Endothelial cell of umbilical vein (primary cell): ENCODE data around the gene IPPK. TPM values are rescaled to one million over a fixed set of nuclear protein-coding genes. Genes with fewer than 3 reads are reported as not detected.

ENCODE experiments used
- BruUV-seq: library from RNA; stranded (reverse); fragments of 400-500 nt; replicated peaks from 2 replicates; lab custom pipeline; 2021; lab: Mats Ljungman, UMichigan
- CTCF ChIA-PET: fragments of 300-600, 350-600 bp; sonication (Branson Sonifier 250); formaldehyde crosslinking; loops from one replicate; lab custom pipeline; 2021; ENCODE audit warnings: antibody characterized with exemption, inconsistent platforms; lab: Charles Lee
- POLR2A ChIA-PET: fragments of 300-600, 350-600 bp; sonication (Branson Sonifier 250); formaldehyde crosslinking; loops from one replicate; lab custom pipeline; 2021; ENCODE audit warnings: antibody characterized with exemption, inconsistent platforms; lab: Charles Lee
- DNase-seq: peaks from one replicate; pipeline ENCODE4 v3.0.0-alpha.2; 2011; ENCODE audit warnings: low read depth, low spot score
- FAIRE-seq: peaks from 2 replicates; lab custom pipeline; 2011; peaks lifted over from hg19 to GRCh38; lab: Jason Lieb, UNC
- H2AFZ ChIP-seq: 2 replicates; pipeline ENCODE4 v1.6.0; 2012; ENCODE audit warnings: low read depth, low read length, control low read depth, inconsistent platforms
- H3K27ac ChIP-seq: 2 replicates; pipeline ENCODE4 v1.5.1; 2011; ENCODE audit warnings: low read depth, mild to moderate bottlenecking, control low read depth, low read length, moderate library complexity; ENCODE audit not compliant: insufficient read depth
- H3K27me3 ChIP-seq, 2 experiments: 2 replicates each; pipeline versions ENCODE4 v1.6.0 to v1.6.1; 2011; ENCODE audit warnings: low read length in 2 of 2, mixed read lengths in 1 of 2; ENCODE audit not compliant: control insufficient read depth in 2 of 2, insufficient read depth in 2 of 2
- H3K36me3 ChIP-seq, 2 experiments: 2 replicates in 1 of 2; 3 replicates in 1 of 2; pipeline ENCODE4 v1.5.1; 2011; ENCODE audit warnings: low read length in 2 of 2, mild to moderate bottlenecking in 1 of 2, moderate library complexity in 1 of 2; ENCODE audit not compliant: control insufficient read depth in 2 of 2, insufficient read depth in 2 of 2; ENCODE audit errors: extremely low read depth in 1 of 2
- H3K4me1 ChIP-seq: 3 replicates; pipeline ENCODE4 v1.5.1; 2011; ENCODE audit warnings: mild to moderate bottlenecking, low read length; ENCODE audit not compliant: control insufficient read depth, insufficient read depth; ENCODE audit errors: extremely low read depth
- H3K4me2 ChIP-seq: 2 replicates; pipeline ENCODE4 v1.6.1; 2011; ENCODE audit warnings: low read length, control low read depth, mixed read lengths; ENCODE audit not compliant: insufficient read depth
- H3K4me3 ChIP-seq, 3 experiments: fragments of 200-600 bp in 1 of 3; sonication (generic), shearing (Covaris generic) in 1 of 3; replicated peaks in 1 of 3; 2 replicates each; pipeline ENCODE4 v1.5.1; 2011 to 2016; ENCODE audit warnings: control low read depth in 3 of 3, low read length in 3 of 3, mild to moderate bottlenecking in 2 of 3, inconsistent platforms in 1 of 3, low read depth in 1 of 3, moderate library complexity in 1 of 3; ENCODE audit not compliant: insufficient read depth in 1 of 3
- H3K79me2 ChIP-seq: 2 replicates; pipeline ENCODE4 v1.6.0; 2012; ENCODE audit warnings: low read length, inconsistent platforms; ENCODE audit not compliant: control insufficient read depth, insufficient read depth
- H3K9ac ChIP-seq: replicated peaks from 2 replicates; pipeline ENCODE3; 2011; ENCODE audit warnings: low read length, control low read depth; ENCODE audit not compliant: insufficient read depth; ENCODE audit errors: extremely low read depth
- H3K9me1 ChIP-seq: replicated peaks from 3 replicates; pipeline ENCODE4 v1.6.0; 2011; ENCODE audit warnings: mild to moderate bottlenecking, low read length; ENCODE audit not compliant: control insufficient read depth, insufficient read depth; ENCODE audit errors: extremely low read depth
- H3K9me3 ChIP-seq: replicated peaks from 2 replicates; pipeline ENCODE4 v1.5.1; 2012; ENCODE audit warnings: low read length, inconsistent platforms; ENCODE audit not compliant: control insufficient read depth, insufficient read depth
- H4K20me1 ChIP-seq: replicated peaks from 2 replicates; pipeline ENCODE3; 2011; ENCODE audit warnings: mild to moderate bottlenecking, low read length; ENCODE audit not compliant: control insufficient read depth, insufficient read depth; ENCODE audit errors: extremely low read depth
- EZH2 ChIP-seq: IDR thresholded peaks from 2 replicates; pipeline ENCODE4 v1.6.1; 2012; ENCODE audit warnings: borderline replicate concordance, low read depth, mild to moderate bottlenecking, moderate library complexity, low read length, inconsistent platforms; ENCODE audit not compliant: severe bottlenecking
- FOS ChIP-seq: IDR thresholded peaks from 2 replicates; pipeline ENCODE4 v1.6.1; 2011; ENCODE audit warnings: mild to moderate bottlenecking, low read length, moderate library complexity, borderline replicate concordance; ENCODE audit not compliant: insufficient read depth
- GATA2 ChIP-seq: IDR thresholded peaks from 2 replicates; pipeline ENCODE4 v1.7.0; 2011; ENCODE audit warnings: low read depth, mild to moderate bottlenecking, moderate library complexity, mixed read lengths, low read length; ENCODE audit not compliant: insufficient read length, insufficient read depth
- JUN ChIP-seq: IDR thresholded peaks from 2 replicates; pipeline ENCODE4 v1.6.1; 2011; ENCODE audit warnings: borderline replicate concordance, low read depth; ENCODE audit not compliant: insufficient read length, insufficient read depth
- MYC ChIP-seq: IDR thresholded peaks from one replicate; pipeline ENCODE4 v1.6.1; 2011; ENCODE audit warnings: mild to moderate bottlenecking, low read depth, low read length
- POLR2A ChIP-seq: IDR thresholded peaks from 2 replicates; pipeline ENCODE4 v1.6.1; 2012; ENCODE audit warnings: low read depth, mild to moderate bottlenecking, control low read depth, low read length
- POLR2AphosphoS5 ChIP-seq: IDR thresholded peaks from 2 replicates; pipeline ENCODE4 v1.6.1; 2012; ENCODE audit warnings: low read depth, mild to moderate bottlenecking, control low read depth, low read length, moderate library complexity; ENCODE audit not compliant: insufficient read depth
- dilution Hi-C: fragments of 300-500 bp; cut with MboI; formaldehyde crosslinking; loops from one replicate; pipeline ENCODE4 v1.15.0; 2019; ENCODE audit warnings: low sequenced_read_pairs; ENCODE audit not compliant: extremely low pct_ligation_motif_present
- intact Hi-C: fragments of 100-400 bp; cut with micrococcal nuclease; formaldehyde crosslinking; loops from one replicate; pipeline ENCODE4 v1.10.0; 2022
- polyA plus RNA-seq, 4 experiments: library from polyadenylated mRNA; depleted of rRNA in 3 of 4; stranded (reverse) in 3 of 4; unstranded in 1 of 4; fragments of >200 nt; gene quantifications; 2 replicates each; pipeline versions ENCODE4 v1.2.1 to v1.2.3, GENCODE V29; 2011 to 2012; ENCODE audit warnings: missing spikeins in 1 of 4
- total RNA-seq: library from RNA; stranded (reverse); gene quantifications from 2 replicates; pipeline ENCODE4 v1.2.3, GENCODE V29; 2021
- TF ChIP-seq, protein P1 (sequence below): IDR thresholded peaks from 2 replicates; pipeline ENCODE4 v1.6.1; 2011; ENCODE audit not compliant: insufficient read depth, insufficient read length
- TF ChIP-seq, protein P2 (sequence below), 2 donors: IDR thresholded peaks; 1 replicate in 1 of 2; 2 replicates in 1 of 2; pipeline ENCODE4 v1.5.1; 2011; ENCODE audit warnings: low read length in 2 of 2, mild to moderate bottlenecking in 2 of 2, moderate library complexity in 2 of 2, control low read depth in 1 of 2, inconsistent platforms in 1 of 2, low read depth in 1 of 2; ENCODE audit not compliant: insufficient read depth in 1 of 2; ENCODE audit errors: extremely low read depth in 1 of 2

The IPPK gene
- total and polyA plus RNA-seq, 2 donors (not counting 3 experiments of a cell fraction or from before 2014, with no cell fraction given) = 14.0 to 28.0 TPM

DNA sequence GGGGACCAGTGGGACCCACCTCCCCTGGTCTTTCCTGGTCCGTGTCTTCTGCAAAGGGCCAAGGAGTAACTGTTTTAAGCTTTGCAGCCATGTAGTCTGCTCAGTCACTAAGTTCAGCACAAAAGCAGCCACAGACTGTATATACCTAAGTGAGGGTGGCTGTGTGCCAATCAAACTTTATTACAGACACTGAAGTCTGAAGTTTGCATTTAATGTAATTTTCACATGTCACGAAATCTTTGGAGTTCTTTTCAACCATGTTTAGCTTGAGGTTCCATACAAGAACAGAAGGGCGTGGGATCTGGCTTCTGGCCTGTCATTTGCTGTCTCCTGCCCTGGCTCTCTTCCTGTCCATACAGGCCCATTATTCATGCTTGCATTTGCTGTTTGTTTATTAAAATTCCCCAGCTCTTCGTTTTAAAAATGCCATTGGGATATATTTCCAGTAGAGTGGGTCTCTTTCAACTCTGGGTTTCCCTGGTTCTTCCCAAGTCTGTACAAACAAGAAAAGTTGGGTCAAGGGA is 69.9 kb downstream of the IPPK start:
- Histone ChIP-seq H3K9me1 (no peaks in the 10 kb centered on the region), H3K27ac (no peak overlapping the region), H4K20me1 (no peaks in the 10 kb centered on the region), H3K27me3 (no peaks in the 10 kb centered on the region), H3K4me3 (no peak overlapping the region), H3K4me1 (no peaks in the 10 kb centered on the region), H3K9me3 (no peaks in the 10 kb centered on the region), H3K36me3 (no peaks in the 10 kb centered on the region), H3K4me2 (no peak overlapping the region), H3K9ac (no peak overlapping the region), H2AFZ (no peak overlapping the region), H3K79me2 (no peaks in the 10 kb centered on the region)
- dilution Hi-C loops (no loop called here), intact Hi-C loops (no loop called here)
- ChIA-PET CTCF (interaction anchor here (0.8 to 1.0 kb wide), 4 partner anchors 10 to 43 kb away, joined by 3 to 4 read pairs (median 3); no protein-coding TSS in a partner anchor), POLR2A (no interaction called here)
- no TSS peak for BruUV-seq
- FAIRE-seq = no peak
- TF ChIP-seq FOS (no peak), GATA2 (no peak)
- DNase-seq = no peak

DNA sequence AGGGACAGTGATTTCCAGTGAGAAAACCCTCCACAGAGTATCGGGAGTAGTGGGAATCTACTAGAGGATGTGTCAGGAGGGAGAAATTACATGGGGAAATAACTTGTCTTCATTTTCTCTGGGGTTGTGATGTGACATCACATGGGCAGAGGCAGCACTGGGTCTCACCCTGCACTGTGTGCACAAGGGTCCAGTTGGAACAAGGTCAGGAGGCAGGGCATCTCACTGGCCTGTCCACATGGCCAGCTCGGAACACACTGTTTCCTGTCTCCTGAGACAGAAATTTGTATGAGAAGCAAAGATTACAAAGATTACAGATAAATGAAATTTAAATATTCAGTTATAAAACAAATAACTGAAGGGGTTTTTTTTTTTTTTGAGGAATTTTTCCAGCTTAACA is 71.5 kb downstream of the IPPK start:
- Histone ChIP-seq H3K9me3 (no peaks in the 10 kb centered on the region), H3K27me3 (no peaks in the 10 kb centered on the region), H3K9ac (no peak overlapping the region), H3K36me3 (no peaks in the 10 kb centered on the region), H3K9me1 (no peaks in the 10 kb centered on the region), H3K4me1 (no peaks in the 10 kb centered on the region), H3K4me2 (no peak overlapping the region), H2AFZ (no peak overlapping the region), H3K79me2 (no peaks in the 10 kb centered on the region), H3K4me3 (no peak overlapping the region), H3K27ac (no peak overlapping the region), H4K20me1 (no peaks in the 10 kb centered on the region)
- DNase-seq = no peak
- no peak for TF ChIP-seq POLR2A
- TF ChIP-seq, protein P1, sequence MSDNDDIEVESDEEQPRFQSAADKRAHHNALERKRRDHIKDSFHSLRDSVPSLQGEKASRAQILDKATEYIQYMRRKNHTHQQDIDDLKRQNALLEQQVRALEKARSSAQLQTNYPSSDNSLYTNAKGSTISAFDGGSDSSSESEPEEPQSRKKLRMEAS = no peak
- no peak for TF ChIP-seq FOS
- TF ChIP-seq JUN = no peak
- no peak for TF ChIP-seq EZH2
- TF ChIP-seq POLR2AphosphoS5 = no peak
- TF ChIP-seq, protein P2, sequence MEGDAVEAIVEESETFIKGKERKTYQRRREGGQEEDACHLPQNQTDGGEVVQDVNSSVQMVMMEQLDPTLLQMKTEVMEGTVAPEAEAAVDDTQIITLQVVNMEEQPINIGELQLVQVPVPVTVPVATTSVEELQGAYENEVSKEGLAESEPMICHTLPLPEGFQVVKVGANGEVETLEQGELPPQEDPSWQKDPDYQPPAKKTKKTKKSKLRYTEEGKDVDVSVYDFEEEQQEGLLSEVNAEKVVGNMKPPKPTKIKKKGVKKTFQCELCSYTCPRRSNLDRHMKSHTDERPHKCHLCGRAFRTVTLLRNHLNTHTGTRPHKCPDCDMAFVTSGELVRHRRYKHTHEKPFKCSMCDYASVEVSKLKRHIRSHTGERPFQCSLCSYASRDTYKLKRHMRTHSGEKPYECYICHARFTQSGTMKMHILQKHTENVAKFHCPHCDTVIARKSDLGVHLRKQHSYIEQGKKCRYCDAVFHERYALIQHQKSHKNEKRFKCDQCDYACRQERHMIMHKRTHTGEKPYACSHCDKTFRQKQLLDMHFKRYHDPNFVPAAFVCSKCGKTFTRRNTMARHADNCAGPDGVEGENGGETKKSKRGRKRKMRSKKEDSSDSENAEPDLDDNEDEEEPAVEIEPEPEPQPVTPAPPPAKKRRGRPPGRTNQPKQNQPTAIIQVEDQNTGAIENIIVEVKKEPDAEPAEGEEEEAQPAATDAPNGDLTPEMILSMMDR (IDR thresholded peaks at IDR 0.05; ENCODE audit: extremely low read depth in 1 of 2, insufficient read depth in 1 of 2, low read depth in 1 of 2, low read length in 2 of 2) = no peak
- no peak for TF ChIP-seq MYC
- no peak for TF ChIP-seq GATA2
- FAIRE-seq = no peak
- BruUV-seq = no TSS peak
- dilution Hi-C loops = no loop called here
- ChIA-PET CTCF (no interaction called here), POLR2A (no interaction called here)
- intact Hi-C loops = no loop called here
